Suppressor macrophage (primary cell): ENCODE data around the gene ZDHHC13.
A peak's percentile ranks its signal among the peaks of the same experiment; 100 is the strongest.

Experiments
- DNase-seq, 4 experiments: peaks; one replicate each; pipeline ENCODE4 v3.0.0-alpha.2; 2020 to 2022

Gene ZDHHC13

GRCh38 chr11:19173004-19173689, 56.2 kb downstream of the ZDHHC13 start:
- no peak for DNase-seq

DNA sequence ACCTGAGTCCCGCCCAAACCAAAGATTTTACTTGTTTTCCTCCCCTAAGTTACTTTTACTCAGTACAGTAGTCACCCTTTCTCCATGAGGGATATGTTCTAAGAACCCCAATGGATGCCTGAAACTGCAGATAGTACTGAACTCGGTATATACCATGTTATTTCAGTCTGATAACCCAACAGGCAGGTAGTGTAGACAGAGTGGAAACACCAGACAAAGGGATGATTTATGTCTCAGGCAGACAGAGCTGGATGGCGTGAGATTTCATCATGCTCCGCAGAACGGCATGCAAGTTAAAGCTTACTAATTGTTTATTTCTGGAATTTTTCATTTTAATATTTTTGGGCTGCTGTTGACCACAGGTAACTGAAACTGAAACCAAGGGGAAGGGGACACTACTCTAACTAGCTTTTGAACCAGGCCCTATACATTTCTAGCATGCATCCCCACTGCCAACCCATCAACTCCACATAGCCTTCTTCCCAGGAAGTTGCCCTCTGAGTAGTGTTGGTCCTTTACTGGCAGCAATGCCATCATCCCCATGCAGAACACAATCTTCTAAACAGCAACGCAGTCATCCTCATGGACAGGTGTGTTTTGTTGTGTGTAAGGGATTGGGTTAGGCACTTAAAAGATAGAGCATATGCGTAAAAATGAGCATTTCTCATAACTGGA, 57.1 kb downstream of the ZDHHC13 start:
- no peak for DNase-seq

GRCh38 chr11:19176629-19177186, 59.7 kb downstream of the ZDHHC13 start:
- no peak for DNase-seq

GRCh38 chr11:19181531-19182261, 64.7 kb downstream of the ZDHHC13 start:
- DNase-seq: peak; percentile 43 to 72 (median 55)

- DNase-seq: no peak
Observed at GRCh38 chr11:19183646-19184045, 66.7 kb downstream of the ZDHHC13 start.

GRCh38 chr11:19185036-19185435, 68.1 kb downstream of the ZDHHC13 start:
- DNase-seq: no peak

- DNase-seq: no peak
Observed at GRCh38 chr11:19185516-19186052, 68.6 kb downstream of the ZDHHC13 start.

DNA sequence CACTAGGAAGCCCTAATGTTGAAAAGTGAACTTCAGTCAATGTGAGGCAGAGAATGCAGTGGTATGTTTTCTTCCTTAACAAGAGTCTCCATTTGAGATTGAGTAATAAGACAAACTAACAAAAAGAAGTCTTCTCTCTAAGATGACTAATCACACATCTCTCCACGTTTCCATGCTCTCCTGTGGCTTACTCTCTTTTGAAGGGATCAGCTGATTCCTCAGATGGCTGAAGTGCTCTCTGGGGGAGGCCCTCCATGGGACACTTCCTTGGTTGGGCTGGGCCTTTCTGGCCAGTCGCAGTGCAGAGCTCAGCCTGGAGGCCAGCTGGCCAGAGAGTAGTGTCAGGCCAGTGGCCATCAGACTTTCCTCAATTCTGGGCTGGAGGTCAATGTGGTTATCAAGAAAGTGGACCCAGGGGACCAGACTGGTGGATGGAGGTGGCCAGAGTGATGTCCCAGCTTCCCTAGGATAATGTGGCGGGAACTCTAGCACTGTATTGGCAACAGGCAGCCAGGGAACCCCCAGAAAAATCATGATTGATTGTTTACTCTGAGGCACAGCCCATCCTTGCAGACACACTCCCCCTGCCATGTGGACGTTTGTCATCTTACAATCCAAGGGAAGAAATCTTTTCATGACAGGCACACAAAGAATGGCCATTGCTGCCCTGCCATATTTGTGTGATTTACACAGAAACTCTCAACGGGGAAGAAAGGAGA, 70.3 kb downstream of the ZDHHC13 start:
- DNase-seq: peak in 1 of 4 experiments; percentile 13

DNA sequence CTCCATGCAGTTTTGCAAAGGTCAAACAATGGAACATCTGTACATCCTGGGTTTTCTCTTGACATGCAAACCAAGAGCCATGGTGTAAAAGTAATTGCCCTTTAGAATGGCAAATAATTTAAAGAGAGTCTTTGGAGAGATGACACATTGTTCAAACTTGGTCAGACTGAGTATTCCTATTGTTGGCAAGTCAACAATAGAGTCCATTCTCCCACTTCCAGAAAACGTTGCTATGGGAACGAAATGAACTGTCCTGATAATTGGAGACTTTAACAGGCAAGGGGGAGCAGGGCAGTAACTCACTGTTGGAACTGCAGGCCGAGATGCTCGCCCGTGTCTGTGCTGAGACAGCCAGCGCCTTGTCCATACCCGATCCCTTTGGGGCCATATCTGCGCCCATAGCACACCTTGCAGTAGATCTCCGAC, 70.9 kb downstream of the ZDHHC13 start:
- DNase-seq: no peak

DNA sequence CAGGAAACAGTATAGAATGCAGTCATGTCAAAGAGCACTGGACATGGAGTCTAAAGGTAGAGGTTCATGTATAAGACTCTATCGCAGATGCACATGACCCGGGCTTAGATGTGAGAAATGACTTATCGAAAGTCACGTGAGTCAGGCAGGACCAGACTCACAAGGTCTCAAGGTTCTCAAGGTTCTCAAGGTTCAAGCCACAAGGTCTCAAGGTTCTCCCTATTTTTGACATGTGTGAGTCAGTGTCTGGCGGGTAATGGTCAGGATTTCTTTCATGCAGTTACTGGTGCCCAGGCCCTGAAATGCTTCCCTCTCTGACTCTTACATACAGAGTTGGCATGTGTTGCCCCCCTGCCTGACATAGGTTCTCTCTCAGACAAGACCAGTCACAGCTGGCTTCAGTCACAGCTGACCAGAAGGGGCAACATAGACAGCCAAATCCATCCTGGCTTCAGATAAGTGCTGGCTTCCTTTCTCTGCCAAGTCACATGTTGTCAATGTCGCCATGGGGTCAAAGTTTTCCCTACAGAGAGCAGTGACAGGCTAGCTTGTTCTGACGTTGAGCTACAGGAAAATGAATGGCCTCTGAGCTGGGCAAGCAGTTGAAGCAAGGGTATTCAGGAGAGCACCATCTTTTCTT, 74.7 kb downstream of the ZDHHC13 start:
- DNase-seq: no peak

DNA sequence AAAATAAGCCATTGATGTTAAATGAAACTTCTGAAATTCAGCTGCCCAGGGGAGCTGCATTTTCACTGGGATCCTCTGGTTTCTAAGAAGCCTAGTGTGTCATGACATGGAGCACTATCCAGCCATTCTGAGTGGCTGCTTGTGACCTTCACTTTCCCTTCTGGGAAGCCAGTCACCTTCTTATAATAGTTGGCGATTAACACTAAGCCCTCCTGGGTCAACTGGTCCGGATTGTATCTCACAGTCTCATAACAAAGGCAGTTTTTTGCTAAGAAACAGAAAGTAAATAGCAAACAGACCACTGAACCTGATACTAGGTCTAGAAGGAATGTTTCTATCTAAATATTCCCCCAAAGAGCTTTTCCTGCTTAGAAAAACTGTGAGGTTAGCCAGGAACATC, 76.9 kb downstream of the ZDHHC13 start:
- no peak for DNase-seq

- DNase-seq: no peak
Observed at GRCh38 chr11:19194620-19195308, 77.8 kb downstream of the ZDHHC13 start.

DNA sequence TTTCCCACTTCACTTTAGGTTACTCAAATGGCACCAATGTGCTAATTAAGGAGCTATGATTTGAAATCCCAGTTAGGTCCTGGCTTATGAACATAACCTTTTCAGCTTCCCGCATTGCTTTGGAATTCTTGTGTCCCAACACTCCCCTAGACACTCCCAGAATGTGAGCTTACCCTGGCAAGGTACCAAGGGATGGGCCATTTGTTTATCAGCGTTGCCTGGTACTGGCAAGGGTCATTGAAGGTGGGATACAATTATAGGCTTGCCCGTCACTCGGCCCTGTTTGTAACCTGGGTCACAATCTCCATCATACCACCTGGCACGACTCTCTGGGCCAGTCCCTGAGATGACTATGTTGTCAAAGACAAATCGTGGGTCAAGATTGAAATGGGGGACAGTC, 79.5 kb downstream of the ZDHHC13 start:
- no peak for DNase-seq

DNA sequence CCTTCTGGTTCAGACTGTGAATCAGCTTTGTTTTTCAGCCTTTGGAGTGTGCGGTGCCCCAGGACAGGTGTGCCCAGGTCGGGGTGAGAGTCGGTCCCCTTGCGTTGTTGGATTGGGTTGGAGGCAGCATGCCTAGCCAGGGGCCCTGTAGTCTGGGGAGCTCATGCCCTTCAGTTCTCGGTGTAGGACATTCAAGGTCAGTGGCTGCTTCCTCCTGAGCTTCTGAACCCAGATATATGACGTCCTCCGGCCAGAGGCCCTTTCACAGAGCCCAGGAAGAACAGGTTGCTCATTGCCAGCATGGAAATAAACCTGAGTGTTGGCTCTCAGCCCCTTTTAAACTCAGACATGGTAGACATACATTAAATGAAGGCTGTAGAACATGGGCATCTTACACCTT, 82.1 kb downstream of the ZDHHC13 start:
- no peak for DNase-seq

DNA sequence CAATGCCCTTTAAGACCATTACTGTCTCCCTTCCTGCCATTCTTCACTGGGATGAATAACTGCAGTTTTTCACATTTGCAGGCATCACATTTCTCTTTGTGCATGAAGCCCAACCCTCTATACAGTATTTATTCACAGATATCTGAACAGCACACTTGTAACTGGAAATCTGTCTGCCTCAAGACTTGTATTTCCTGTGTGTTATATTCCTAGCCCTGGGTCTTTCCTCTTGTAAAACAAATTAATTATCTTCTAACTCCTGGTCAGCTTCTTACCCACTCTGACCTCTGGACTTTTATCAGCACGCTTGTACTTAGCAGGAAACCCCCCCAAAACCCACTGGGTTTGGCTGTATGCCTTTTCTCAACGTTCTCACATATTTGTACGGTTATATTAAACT, 82.8 kb downstream of the ZDHHC13 start:
- DNase-seq: no peak

DNA sequence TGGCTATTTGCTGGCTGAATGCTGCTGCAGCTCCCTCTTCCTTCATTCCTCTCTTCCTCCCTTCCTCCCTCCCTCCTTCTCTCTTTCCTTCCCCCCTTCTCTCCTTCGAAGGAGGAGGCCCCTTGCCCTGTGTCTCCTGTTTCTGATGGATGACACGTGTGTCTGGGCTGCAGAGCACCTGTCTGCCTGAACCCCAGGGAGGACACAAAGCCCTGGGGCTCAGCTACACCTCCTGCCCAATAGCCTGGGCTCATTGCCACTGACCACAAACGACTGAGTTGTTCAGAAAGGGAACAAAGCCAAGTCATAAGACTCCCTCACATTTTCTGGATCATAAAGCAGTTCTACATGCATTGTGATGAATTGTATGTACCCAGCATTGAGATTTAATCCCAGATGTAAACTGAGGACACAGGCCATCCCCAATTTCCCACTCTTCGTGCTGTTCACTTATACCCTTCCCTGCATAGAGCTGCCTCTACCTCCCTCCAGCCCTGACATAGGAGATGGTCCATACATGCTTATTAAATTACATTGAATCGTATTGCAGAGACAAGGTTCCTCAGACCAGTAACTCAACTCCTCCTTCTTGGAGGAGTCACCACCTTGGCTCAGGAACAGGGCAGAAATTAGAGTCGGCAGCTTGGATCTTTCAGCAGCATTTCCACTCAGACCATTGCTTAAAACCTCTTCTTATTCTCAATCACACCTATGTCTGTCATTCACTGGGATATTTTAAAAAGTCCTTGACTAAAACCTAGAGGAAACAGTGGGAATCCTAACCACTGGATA, 83.6 kb downstream of the ZDHHC13 start:
- DNase-seq: peak in 3 of 4 experiments; percentile 35 to 41 (median 36)

DNA sequence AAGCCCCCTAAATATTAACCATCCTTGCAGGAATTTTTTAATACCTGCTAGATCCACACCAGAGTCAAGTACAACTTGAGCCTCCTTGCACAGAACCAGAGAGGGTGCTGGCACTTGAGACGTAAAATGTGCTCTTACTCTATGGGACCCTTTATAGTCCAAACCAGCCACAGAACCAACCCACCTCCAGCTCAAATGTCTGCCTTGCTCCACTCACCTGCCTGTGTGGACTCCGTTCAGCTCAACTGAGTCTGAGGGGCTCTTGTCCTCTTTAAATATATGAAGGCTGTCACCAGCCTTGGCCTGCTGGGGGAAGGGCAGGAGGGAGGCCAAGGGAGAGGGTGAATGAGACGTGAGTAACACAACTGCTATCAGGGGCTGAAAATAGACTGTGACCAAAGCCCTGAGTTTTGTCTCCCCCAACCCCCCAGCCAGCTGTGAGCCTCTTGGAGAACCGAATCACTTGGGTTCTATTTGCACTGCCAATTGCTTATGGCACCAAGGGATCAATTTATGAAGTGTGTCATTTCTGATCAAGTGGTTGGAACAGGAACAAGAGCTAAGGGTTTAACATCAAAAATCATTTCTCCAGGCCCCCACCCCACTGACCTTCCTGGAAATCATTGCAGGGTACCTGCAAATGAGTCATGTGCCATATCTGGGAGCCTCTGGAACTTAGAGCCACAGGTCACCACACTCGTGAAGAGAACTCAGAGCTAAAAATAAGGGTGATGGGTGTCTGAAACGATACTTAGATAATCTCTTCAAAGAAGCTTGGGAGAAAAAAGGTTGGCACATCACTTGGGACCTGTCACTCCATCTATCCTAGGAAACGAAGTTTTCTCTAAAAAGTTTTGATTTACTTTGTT, 85.0 kb downstream of the ZDHHC13 start, which contains the start of gene CSRP3:
Gene CSRP3, minus strand, starts transcription at position 247 of the 869 bp plus-strand sequence. CDS start 9,535 bp downstream, outside the sequence.
- DNase-seq: no peak

- no peak for DNase-seq
Observed at GRCh38 chr11:19204836-19205235, 87.9 kb downstream of the ZDHHC13 start.

DNA sequence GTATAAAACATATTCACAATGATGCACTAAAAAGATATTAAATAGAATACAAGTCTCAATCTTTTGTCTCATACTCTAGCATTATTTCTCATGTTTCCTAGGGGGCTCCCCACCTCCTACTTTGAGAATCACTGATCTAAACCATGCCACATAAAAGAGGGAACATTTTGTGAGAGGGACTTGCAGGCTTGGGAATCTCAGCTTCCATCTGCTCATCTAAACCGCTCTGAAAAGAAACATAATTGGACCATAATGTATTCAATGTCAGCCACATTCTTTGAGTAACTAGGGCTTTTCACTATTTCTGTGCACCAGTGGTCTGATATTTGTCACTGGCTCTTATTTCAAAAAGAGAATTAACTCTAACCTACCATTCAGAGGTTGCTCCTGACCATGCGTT, 91.2 kb downstream of the ZDHHC13 start:
- no peak for DNase-seq
